Smooth muscle cell of the brain vasculature (primary cell): ENCODE results near the gene PXK.
"Not testable (repeated sequence)": the region's sequence is repeated elsewhere in the genome, so short reads cannot be mapped to it uniquely, and the experiment has no call there.

ENCODE experiments used
- DNase-seq: peaks from one replicate; pipeline ENCODE4 v3.0.0-alpha.2; 2012; ENCODE audit warnings: low read depth, low spot score

The PXK gene

DNA sequence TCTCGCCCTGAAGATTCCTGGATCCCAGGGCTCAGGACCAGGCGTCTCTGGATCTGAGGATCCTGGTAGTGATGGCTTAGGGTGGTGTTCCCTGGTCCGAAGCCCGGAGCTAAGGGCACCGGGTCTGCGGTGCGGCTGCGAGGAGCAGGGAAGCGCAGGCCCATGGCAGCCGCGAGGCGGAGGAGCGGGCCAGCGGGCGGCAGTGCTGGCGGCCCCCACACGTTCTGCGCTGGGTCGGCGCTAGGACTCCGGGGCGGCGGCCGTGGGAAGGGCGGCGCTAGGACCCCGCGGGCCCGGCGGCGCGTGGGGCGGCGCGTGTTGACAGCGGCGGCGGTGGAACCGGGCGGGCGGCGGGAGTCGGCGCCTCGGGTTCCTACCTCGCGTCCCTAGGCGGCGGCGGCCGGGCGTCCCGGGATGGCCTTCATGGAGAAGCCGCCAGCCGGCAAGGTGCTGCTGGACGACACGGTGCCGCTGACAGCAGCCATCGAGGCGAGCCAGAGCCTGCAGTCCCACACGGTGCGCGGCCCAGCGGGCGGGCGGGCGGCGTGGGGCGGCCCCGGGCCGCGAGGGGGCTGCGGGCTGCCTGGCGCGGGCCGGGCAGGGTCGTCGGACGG is at the start of gene PXK:
TSS of gene PXK (plus strand) at position 318 of the 614 bp plus-strand sequence. CDS start at position 415, 97 bp downstream.
- no peak for DNase-seq

DNA sequence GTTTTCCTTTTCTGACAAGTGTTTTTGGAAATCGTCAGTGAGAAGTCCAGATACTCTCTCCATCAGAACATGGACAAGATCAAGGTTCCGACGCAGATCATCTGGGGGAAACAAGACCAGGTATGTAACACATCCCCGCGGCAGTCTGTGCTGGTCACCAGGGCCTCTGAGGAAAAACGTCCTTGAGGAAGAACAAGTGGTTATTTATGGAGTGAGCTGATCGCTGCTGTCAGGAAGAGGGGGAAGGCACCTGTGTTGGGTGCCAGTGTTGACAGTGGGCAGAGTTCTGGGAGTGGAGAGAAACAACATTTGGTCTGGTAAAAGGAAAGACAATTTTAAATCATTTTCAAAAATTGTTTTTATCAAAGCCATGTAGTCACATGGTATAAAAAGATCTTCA is 47.4 kb upstream of the PXK start:
- no peak for DNase-seq

DNA sequence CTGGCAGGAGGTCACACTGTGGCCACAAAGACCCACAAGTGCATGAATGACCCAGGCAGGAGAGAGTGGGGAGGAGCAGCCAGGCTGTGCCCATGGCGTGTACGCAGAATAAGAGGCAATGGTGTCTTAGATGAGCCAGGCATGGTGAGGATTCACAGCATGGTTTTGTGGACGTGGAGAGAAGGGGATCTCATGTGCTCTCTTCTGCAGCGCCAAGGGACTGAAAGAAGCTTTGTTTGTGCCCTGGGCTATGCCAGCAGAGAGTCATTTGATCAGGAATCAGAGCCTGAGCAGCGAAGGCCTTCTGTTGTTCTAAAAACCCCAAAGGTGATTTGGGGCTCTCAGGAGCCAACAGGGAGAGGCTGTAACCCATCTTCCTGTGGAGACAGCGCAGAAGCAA is 45.3 kb upstream of the PXK start:
- DNase-seq, result no peak

DNA sequence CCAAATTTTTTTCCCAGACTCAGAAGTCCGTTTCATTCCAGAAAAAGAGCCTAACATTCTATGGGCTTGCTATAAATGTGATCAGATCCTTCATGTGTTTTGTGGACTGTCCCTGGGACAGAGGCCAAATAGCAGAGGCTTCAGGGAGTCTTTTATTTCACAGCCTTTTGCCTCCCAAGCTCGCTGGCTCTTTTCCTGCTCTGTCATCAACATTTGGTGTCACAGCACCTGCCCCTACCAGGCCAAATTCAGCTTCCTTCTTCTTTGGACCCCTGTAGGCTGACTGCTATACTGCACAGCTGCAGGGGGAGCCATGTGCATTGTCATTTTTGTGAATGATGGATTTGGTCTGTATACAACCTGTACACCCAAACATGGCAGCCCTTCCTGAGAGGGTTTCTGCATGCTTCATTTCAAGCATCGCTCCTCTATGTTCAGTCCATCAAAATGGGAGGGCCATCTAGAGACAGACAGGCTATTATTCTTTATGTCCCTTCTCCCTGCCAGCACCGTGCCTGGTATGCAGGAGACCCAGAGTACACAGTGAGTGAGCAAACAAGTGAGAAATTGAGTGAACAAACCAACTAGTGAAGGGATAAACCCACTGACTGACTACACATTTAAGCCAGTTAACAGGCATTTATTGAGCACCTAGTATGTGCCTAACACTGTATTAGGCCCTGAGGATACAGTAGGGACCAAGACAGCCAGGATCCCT is 44.5 kb upstream of the PXK start:
- DNase-seq, result no peak

DNA sequence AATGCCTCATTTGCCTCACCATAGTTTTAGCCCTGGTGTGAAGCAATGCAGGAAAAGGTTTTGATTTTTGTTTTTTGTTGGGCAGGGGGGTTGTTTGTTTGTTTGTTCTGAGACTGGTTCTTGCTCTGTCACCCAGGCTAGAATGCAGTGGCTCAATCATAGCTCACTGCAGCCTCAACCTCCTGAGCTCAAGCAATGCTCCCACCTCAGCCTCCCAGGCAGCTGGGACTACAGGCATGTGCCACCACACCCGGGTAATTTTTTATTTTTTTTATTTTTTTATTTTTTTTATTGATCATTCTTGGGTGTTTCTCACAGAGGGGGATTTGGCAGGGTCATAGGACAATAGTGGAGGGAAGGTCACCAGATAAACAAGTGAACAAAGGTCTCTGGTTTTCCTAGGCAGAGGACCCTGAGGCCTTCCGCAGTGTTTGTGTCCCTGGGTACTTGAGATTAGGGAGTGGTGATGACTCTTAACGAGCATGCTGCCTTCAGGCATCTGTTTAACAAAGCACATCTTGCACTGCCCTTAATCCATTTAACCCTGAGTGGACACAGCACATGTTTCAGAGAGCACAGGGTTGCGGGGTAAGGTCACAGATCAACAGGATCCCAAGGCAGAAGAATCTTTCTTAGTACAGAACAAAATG is 43.6 kb upstream of the PXK start:
- not testable (repeated sequence) for DNase-seq

DNA sequence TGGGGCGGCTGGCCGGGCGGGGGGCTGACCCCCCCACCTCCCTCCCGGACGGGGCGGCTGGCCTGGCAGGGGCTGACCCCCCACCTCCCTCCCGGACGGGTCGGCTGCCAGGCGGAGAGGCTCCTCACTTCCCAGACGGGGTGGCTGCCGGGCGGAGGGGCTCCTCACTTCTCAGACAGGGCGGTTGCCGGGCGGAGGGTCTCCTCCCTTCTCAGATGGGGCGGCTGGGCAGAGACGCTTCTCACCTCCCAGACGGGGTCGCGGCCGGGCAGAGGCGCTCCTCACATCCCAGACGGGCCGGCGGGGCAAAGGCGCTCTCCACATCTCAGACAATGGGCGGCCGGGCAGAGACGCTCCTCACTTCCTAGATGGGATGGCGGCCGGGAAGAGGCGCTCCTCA is 42.2 kb upstream of the PXK start:
- DNase-seq, result not testable (repeated sequence)

DNA sequence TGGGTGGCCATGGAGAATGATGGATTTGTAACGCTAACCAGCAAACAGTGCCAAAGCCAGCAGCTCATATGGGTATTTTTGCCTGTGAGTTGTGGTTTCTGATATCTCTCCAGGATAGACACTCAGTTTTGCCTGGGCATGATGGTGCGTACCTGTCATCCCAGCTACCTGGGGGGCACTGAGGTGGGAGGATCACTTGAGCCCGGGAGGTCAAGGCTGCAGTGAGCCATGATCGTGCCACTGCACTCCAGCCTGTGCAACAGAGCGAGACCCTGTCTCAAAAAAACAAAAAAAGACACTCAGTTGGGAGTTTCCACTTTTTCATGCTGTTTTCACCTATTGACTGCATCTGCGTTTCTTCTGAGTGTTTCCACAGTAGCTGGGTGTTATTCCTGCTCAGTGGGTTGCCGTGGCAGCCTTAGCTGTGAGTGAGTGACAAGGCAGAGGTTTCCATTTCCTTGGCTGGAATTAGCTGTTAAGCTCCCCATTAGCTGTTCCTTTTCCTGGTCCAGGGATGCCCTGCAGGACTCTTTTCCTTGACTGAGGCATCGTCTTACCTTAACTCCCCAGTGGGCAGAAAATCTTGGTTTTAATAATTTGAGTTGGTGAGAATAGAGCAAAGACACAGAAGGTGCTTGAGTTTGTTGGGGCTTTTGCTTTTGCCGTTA is 40.9 kb upstream of the PXK start:
- DNase-seq, result no peak

DNA sequence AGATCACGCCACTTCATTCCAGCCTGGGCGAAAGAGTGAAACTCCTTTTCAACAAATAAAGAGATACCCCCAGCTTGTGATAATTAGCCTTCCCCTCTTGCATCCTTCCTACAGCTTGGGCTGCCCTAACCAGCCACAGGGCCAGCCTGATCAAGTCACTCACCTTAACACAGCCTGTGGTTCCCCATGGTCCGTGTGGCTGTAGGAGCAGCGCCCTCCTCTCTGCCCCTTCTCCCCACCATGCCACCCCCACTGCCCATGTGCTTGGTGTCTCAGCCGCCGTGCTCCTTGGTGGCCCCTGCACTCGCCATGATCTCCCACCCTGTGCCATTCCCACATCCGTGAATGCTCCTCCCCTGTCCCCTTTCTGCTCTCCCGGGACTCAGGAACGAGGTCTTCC is 39.8 kb upstream of the PXK start:
- DNase-seq, result no peak

DNA sequence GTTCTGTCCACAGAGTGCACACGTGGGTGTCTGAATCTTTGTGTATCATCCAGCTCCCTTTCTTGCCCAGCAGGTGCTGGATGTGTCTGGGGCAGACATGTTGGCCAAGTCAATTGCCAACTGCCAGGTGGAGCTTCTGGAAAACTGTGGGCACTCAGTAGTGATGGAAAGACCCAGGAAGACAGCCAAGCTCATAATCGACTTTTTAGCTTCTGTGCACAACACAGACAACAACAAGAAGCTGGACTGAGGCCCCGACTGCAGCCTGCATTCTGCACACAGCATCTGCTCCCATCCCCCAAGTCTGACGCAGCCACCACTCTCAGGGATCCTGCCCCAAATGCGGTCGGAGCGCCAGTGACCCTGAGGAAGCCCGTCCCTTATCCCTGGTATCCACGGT is 39.2 kb upstream of the PXK start:
- no peak for DNase-seq

DNA sequence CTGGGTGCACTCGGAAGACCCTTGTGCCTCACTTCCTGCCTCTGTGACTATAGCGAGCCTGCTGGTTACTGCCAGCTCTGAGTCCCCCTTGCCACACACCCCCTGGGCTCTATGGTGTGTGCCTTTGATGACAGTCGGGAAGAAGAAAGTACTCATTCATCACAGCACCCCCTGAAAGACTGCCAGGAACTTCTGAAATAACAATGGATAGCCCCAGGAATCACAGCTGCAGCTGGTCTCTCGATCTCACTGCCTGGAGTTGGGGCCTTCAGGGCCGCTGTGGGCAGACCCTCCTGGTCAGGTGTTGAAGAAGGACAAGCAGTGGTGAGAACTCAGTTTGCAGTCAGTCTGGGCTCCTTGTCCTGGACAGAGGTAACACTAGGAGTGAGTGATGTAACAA is 36.4 kb upstream of the PXK start:
- no peak for DNase-seq

DNA sequence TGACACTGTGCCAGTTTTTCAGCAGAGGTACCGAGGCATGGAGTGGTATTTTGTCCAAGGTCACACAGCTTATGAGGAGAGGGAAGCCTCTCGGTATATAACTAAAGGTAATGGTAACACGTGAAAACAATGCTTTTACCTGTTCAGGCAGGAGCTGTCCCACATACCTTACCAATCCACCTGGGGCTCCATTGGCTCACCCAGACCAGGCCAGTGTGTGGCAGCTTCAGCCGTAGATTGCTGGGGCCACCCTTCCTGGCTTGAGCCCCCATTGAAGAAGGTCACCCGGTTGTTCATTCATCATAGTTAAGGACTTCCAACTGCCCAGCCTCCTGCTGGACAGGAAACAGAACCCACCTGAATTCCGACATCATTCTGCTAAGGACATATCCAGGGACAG is 35.8 kb upstream of the PXK start:
- no peak for DNase-seq

DNA sequence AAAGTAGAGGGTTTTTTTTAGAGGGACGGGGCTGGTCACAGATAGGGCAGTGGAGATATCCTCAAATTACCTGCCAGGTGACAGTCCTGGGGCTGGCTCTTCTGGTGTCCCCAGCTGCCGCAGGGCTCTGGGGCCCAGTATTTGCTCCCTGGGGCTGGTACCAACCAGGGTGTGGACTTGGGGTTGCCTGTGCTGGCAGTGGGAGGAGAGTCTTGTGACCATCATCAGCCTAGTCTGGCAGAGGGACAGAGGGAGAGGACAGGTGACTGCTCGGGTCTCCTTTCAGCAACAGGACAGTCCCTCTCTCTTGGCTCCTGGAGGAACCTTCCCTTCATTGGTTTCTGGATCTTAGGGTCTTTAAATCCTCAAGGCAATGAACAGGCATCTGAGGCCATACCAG is 34.5 kb upstream of the PXK start:
- no peak for DNase-seq

DNA sequence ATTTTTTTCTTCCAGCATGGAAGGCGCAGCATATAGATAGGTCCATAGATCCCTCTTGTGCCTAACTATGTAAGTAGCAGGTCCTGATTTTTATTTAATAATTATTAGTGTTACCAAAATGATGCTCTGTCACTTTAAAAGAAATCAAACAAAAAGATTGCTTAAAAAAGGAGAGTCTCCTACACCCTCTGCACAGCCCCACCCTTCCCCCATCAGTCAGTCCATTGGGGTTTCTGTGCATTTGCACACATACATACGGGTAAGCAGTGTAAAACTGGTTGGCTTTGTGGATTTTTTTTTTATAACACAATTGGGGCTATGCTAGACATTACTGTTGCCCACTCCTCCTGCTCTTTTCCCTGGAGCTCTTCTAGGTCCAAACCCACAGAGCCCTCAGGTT is 33.6 kb upstream of the PXK start:
- DNase-seq, result no peak

DNA sequence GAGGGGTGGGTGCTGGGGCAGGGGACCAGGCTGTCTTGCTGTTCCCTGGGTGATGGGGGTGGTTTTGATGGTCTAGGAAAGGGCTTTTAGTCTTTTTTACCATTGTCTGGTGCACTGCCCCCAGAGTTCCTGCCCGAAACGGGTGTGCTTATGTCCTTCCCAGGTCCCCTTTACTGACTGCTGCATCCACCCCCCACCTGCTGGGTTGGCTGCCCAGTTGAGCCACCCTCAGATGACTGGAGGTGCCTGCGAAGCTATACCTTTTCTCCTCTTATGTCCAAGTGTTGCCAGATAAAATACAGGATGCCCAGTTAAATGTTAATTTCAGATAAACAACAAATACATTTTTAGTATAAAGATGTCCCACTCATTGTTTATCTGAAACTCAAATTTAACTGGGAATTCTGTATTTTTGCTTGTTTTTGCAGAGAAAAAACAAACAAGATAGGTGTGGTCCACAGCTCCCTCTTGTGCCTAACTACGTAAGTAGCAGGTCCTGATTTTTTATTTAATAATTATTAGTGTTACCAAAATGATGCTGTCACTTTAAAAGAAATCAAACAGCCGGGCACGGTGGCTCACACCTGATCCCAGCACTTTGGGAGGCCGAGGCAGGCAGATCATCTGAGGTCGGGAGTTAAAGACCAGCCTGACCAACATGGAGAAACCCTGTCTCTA is 32.7 kb upstream of the PXK start:
- no peak for DNase-seq

DNA sequence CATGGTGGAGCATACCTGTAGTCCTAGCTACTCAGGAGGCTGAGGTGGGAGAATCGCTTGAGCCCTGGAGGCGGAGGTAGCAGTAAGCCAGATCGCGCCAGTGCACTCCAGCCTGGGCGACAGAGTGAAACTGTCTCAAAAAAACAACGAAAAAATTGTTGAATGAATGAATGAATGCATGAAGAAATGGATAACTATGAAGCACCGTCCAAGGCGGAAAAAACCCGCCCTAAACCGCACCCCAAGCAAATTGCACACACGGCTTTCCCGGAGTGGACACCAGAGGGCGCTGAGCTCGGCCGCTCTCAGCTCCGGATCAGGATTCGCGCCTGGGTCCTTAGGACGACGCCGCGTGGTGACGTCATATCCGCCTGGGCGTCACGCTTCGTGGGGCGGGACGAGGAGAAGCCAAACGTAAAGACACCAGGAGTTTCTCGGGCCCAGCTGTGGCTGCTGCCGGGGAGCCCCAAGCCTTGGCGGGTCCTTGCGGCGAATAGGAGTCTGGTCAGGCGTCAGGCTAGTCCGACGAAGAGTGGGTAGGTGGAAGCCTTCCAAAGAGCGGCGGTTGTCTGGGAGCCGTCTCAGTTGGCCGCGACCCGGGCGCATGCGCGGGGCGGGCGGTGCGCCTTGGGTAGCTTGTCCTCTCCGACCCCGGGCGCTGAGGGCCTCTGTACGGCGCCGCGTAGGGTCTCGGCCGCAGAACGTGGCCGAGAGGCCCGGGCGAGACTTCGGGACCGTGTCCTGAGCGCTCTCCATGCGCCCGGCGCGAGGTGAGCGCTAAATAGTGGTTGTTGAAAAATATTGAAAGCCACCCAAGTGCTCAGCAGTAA is 26.6 kb upstream of the PXK start, which contains the start of the genes HTD2 and RPP14:
TSS of gene HTD2 (plus strand) at position 639 of the 830 bp plus-strand sequence. CDS start 11,094 bp downstream, outside the sequence.
TSS of gene RPP14 (plus strand) at position 364 of the 830 bp plus-strand sequence. CDS start 4,085 bp downstream, outside the sequence.
- DNase-seq, result peak; percentile 97

DNA sequence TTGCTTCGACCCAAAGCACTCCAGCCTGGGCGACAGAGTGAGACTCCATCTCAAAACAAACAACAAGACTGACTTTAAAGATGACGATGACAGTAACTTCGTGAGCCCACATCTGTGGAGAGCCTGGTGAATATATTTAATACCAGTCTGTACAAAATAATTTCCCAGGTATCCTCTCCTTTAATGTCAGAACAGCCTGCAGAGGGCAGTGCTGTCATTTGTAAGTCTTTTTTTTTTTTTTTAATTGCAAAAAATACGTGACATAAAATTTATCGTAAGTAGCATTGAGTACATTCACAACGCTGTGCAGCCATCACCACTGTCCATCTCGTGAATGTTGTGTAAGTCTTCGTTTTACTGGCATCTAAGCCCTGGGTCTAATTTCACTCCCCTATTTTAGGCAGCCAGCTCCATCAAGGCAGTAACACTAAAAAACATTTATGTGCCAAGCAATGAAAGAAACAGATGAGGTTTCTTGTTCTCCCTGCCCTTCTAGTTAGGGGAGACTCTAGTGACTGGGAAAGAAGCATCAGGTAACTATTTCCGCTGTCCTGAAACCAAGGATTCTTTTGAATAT is 25.0 kb upstream of the PXK start:
- no peak for DNase-seq

DNA sequence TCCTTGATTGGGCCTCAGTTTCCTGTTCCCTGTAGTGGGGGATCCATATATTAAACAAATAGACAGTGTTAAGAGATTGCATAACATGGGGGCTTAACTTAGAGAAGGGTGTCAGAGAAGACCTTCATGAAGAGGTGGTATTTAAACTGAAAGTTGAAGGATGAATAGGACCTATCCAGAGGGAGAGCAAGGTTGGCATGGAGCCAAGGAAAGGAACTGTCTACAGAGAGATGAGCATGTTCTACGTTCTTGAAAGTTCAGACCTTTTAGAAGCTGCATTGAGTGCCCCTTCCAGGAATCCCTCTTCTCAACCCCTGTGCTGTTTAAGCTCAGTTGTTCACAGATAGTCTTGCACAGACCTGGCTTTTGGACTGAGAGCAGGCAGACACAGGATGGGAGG is 24.0 kb upstream of the PXK start:
- DNase-seq, result no peak

DNA sequence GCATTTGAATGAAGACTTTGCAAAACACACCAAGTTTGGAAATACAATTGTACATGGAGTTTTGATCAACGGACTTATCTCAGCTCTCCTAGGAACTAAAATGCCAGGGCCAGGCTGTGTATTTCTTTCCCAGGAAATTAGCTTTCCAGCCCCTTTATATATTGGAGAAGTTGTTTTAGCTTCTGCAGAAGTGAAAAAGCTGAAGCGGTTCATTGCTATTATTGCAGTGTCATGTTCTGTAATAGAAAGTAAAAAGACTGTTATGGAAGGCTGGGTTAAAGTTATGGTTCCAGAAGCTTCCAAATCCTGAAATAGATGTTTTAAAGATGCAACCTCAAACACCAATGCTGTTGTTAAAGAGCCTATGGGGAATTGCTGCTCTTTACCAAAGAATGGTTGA is 14.9 kb upstream of the PXK start:
- DNase-seq, result no peak

DNA sequence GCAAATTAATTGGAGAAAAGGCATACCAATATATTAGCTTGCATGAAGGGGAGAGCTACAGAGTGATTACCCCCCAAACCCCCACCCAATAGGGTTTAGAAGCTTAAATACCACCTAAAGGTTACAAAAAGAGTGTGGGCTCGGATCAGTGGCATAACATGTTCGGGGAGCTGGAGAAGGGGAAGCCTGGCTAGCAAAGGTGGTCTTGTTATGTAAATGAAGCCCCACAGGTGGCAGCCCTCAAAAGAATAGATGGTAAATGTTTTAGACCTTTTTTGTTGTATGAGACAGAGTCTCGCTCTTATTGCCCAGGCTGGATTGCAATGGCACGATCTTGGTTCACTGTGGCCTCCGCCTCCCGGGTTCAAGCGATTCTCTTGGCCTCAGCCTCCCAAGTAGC is 10.9 kb upstream of the PXK start:
- no peak for DNase-seq

DNA sequence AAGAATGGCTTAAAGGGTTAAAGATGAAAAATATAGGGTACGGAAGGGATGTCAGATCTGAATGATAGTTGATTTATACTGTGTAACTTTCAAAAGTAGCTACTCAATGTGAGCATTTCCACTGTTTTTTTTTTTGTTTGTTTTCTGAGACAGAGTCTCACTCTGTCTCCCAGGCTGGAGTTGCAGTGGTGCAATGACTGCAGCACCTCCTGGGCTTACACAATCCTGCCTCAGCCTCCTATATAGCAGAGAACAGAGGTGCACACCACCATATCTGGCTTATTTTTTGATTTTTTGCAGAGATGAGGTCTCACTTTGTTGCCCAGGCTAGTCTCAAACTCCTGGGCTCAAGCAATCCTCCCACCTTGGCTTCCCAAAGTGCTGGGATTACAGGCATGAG is 9.9 kb upstream of the PXK start:
- DNase-seq, result no peak
